Esophagus squamous epithelium (tissue), 5 donors: ENCODE measurements around the gene DPY19L2. TPM values are rescaled to one million over a fixed set of nuclear protein-coding genes. Genes with fewer than 3 reads are reported as not detected.
"Not testable (repeated sequence)": the region's sequence is repeated elsewhere in the genome, so short reads cannot be mapped to it uniquely, and the experiment has no call there.

Experiments
- DNase-seq: peaks from one replicate; lab custom pipeline; 2025; lab: John Stamatoyannopoulos, UW
- H3K27ac ChIP-seq, 4 donors: fragments of 200-600 bp; sonication (generic); one replicate each; pipeline ENCODE4 v1.5.1; 2016 to 2019; ENCODE audit warnings: mild to moderate bottlenecking in 1 of 4
- H3K27me3 ChIP-seq, 4 donors: fragments of 200-600 bp; sonication (generic); 1 replicate in 3 of 4; 2 replicates in 1 of 4; pipeline versions ENCODE4 v1.5.1 to v1.6.0; 2017 to 2021; ENCODE audit warnings: antibody characterized with exemption in 1 of 4
- H3K36me3 ChIP-seq, 3 donors: fragments of 200-600 bp; sonication (generic); one replicate each; pipeline ENCODE4 v1.5.1; 2016 to 2019
- H3K4me1 ChIP-seq, 3 donors: fragments of 200-600 bp; sonication (generic); one replicate each; pipeline ENCODE4 v1.5.1; 2017 to 2019
- H3K4me3 ChIP-seq, 4 donors: fragments of 200-600 bp; sonication (generic); 1 replicate in 3 of 4; 2 replicates in 1 of 4; pipeline ENCODE4 v1.5.1; 2016 to 2019; ENCODE audit warnings: mild to moderate bottlenecking in 2 of 4, moderate library complexity in 1 of 4
- H3K9me3 ChIP-seq, 3 donors: fragments of 200-600 bp; sonication (generic); one replicate each; pipeline ENCODE4 v1.5.1; 2016 to 2019
- CTCF ChIP-seq, 6 experiments: fragments of 450-650 bp in 4 of 6; fragments of 200-600 bp in 2 of 6; sonication (generic) in 2 of 6; IDR thresholded peaks; one replicate each; pipeline ENCODE4 v1.5.1; 2016 to 2019; ENCODE audit warnings: antibody characterized with exemption in 6 of 6, mild to moderate bottlenecking in 4 of 6, moderate library complexity in 4 of 6
- WGBS, 2 donors: methylation state at CpG; one replicate each; pipeline ENCODE4 v1.1.5; 2018; 5-methylcytosine and 5-hydroxymethylcytosine counted together
- intact Hi-C: fragments of 100-400 bp; cut with DNase I; formaldehyde crosslinking; loops from one replicate; pipeline ENCODE4 v1.15.0; 2022
- total RNA-seq, 4 donors: library from RNA; depleted of rRNA; stranded (reverse); fragments of >200 nt; gene quantifications; one replicate each; pipeline ENCODE4 v1.1.0, GENCODE V29; 2016
- donor health status: DM: yes; HTN: yes; CAD: no.

Gene DPY19L2
- total RNA-seq, 4 donors from 2014 or later: 0.15 to 7.1 (median 1.0) TPM

- H3K4me3 ChIP-seq, DNase-seq, H3K27ac ChIP-seq, H3K9me3 ChIP-seq, intact Hi-C loops, H3K36me3 ChIP-seq: not testable (repeated sequence)
- Histone ChIP-seq H3K4me1 (peaks cover 0 to 23% (median 0%) of the 10 kb centered on the region in 3 donors), H3K27me3 (peaks cover 0 to 11% (median 0%) of the 10 kb centered on the region in 4 donors)
- TF ChIP-seq CTCF (IDR thresholded peaks at IDR 0.05): peak in 2 of 6 experiments; percentile 23 to 32
- WGBS, 2 donors: 24 to 36% methylated on average over 2 of the region's 2 CpGs
Measured at GRCh38 chr12:63672550-63672949, 4.3 kb upstream of the DPY19L2 start.

GRCh38 chr12:63669936-63670335, 1.6 kb upstream of the DPY19L2 start:
- H3K36me3 ChIP-seq, H3K27ac ChIP-seq, H3K9me3 ChIP-seq, DNase-seq, intact Hi-C loops, H3K4me3 ChIP-seq: not testable (repeated sequence)
- 87 to 95% methylated on average over 1 of the region's 1 CpG for WGBS, 2 donors
- H3K27me3 ChIP-seq: peaks cover 0 to 11% (median 0%) of the 10 kb centered on the region in 4 donors
- peaks cover 0 to 28% (median 0%) of the 10 kb centered on the region in 3 donors for H3K4me1 ChIP-seq

GRCh38 chr12:63669427-63669826, 1.1 kb upstream of the DPY19L2 start:
- Histone ChIP-seq H3K27ac (peak overlapping the region in 2 of 4 donors; percentile 75 to 81), H3K4me1 (peaks cover 0 to 28% (median 0%) of the 10 kb centered on the region in 3 donors), H3K27me3 (peaks cover 0 to 11% (median 0%) of the 10 kb centered on the region in 4 donors), H3K4me3 (peak overlapping the region in 3 of 4 donors; percentile 63 to 72 (median 69))
- DNase-seq, H3K9me3 ChIP-seq, H3K36me3 ChIP-seq, intact Hi-C loops: not testable (repeated sequence)
- WGBS, 2 donors: 60 to 61% methylated on average over 2 to 3 of the region's 8 CpGs

GRCh38 chr12:63668800-63669365, 590 bp upstream of the DPY19L2 start:
- peaks cover 0 to 28% (median 0%) of the 10 kb centered on the region in 3 donors for H3K4me1 ChIP-seq
- peak overlapping the region; percentile 43 to 72 (median 66) for H3K4me3 ChIP-seq
- DNase-seq, H3K9me3 ChIP-seq, intact Hi-C loops, H3K36me3 ChIP-seq: not testable (repeated sequence)
- 1 to 6% methylated on average over 22 to 33 of the region's 44 CpGs for WGBS, 2 donors
- H3K27ac ChIP-seq: peak overlapping the region; percentile 61 to 81 (median 77)
- peaks cover 0 to 11% (median 0%) of the 10 kb centered on the region in 4 donors for H3K27me3 ChIP-seq

- WGBS, 2 donors: 89 to 93% methylated on average over 7 of the region's 7 CpGs
Measured at GRCh38 chr12:63663005-63663404, 5.3 kb downstream of the DPY19L2 start.

GRCh38 chr12:63658501-63658900, 9.8 kb downstream of the DPY19L2 start:
- H3K4me3 ChIP-seq, intact Hi-C loops, H3K9me3 ChIP-seq, H3K4me1 ChIP-seq, DNase-seq, H3K27ac ChIP-seq, H3K36me3 ChIP-seq, H3K27me3 ChIP-seq: not testable (repeated sequence)
- WGBS, 2 donors: 85 to 92% methylated on average over 2 to 3 of the region's 3 CpGs

More at GRCh38 chr12:63663005-63663404, 5.3 kb downstream of the DPY19L2 start:
- DNase-seq, H3K36me3 ChIP-seq, H3K27me3 ChIP-seq, H3K4me1 ChIP-seq, H3K27ac ChIP-seq, H3K4me3 ChIP-seq, H3K9me3 ChIP-seq, intact Hi-C loops: not testable (repeated sequence)

GRCh38 chr12:63656407-63656806, 11.9 kb downstream of the DPY19L2 start:
- H3K27me3 ChIP-seq, H3K36me3 ChIP-seq, H3K9me3 ChIP-seq, DNase-seq, H3K4me1 ChIP-seq, H3K4me3 ChIP-seq, H3K27ac ChIP-seq, intact Hi-C loops: not testable (repeated sequence)
- 77% methylated on average over 2 of the region's 2 CpGs for WGBS, 2 donors

GRCh38 chr12:63655543-63656257, 12.6 kb downstream of the DPY19L2 start:
- WGBS, 2 donors: 53 to 62% methylated on average over 4 to 5 of the region's 5 CpGs
- H3K27ac ChIP-seq, DNase-seq, H3K36me3 ChIP-seq, H3K9me3 ChIP-seq, H3K27me3 ChIP-seq, H3K4me1 ChIP-seq, intact Hi-C loops, H3K4me3 ChIP-seq: not testable (repeated sequence)

- H3K4me3 ChIP-seq, H3K4me1 ChIP-seq, H3K27ac ChIP-seq, intact Hi-C loops, H3K36me3 ChIP-seq, H3K9me3 ChIP-seq, DNase-seq, H3K27me3 ChIP-seq: not testable (repeated sequence)
- WGBS, 2 donors: 49 to 59% methylated on average over 5 of the region's 5 CpGs
Measured at GRCh38 chr12:63654481-63654880, 13.8 kb downstream of the DPY19L2 start.

GRCh38 chr12:63649517-63649916, 18.8 kb downstream of the DPY19L2 start:
- H3K4me1 ChIP-seq, H3K27ac ChIP-seq, H3K9me3 ChIP-seq, H3K36me3 ChIP-seq, H3K27me3 ChIP-seq, H3K4me3 ChIP-seq, DNase-seq, intact Hi-C loops: not testable (repeated sequence)
- 54 to 58% methylated on average over 1 of the region's 1 CpG for WGBS, 2 donors

GRCh38 chr12:63643381-63644140, 24.7 kb downstream of the DPY19L2 start:
- H3K36me3 ChIP-seq, H3K27ac ChIP-seq, intact Hi-C loops, DNase-seq, H3K4me3 ChIP-seq, H3K4me1 ChIP-seq, H3K27me3 ChIP-seq, H3K9me3 ChIP-seq: not testable (repeated sequence)
- WGBS, 2 donors: 59 to 62% methylated on average over 5 of the region's 5 CpGs
